Measurements from ENCODE around the gene MNX1. TPM values are rescaled to one million over a fixed set of nuclear protein-coding genes. Genes with fewer than 3 reads are reported as not detected.
A peak's percentile ranks its signal among the peaks of the same experiment; 100 is the strongest.

The MNX1 gene
- total RNA-seq, 1 donor from 2014 or later = not detected

DNA sequence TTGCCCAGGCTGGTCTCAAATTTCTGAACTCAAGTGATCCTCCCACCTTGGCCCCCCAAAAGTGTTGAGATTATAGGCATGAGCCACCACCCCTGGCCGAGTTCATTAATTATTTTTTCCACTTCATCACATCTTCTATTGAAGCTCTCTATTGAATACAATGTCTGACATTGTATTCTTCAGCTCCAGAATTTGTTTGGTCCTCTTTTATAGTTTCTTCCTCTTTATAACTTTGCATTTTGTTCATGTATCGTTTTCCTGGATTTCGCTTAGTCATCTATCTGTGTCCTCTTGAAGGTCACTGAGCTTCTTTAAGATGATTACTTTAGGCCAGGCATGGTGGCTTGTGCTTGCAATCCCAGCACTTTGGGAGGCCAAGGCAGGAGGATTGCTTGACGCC lies 30.8 kb downstream of the MNX1 start:
- FAIRE-seq (no peak), DNase-seq (ENCODE audit: low read depth) (no peak)
- TF ChIP-seq, protein P1, sequence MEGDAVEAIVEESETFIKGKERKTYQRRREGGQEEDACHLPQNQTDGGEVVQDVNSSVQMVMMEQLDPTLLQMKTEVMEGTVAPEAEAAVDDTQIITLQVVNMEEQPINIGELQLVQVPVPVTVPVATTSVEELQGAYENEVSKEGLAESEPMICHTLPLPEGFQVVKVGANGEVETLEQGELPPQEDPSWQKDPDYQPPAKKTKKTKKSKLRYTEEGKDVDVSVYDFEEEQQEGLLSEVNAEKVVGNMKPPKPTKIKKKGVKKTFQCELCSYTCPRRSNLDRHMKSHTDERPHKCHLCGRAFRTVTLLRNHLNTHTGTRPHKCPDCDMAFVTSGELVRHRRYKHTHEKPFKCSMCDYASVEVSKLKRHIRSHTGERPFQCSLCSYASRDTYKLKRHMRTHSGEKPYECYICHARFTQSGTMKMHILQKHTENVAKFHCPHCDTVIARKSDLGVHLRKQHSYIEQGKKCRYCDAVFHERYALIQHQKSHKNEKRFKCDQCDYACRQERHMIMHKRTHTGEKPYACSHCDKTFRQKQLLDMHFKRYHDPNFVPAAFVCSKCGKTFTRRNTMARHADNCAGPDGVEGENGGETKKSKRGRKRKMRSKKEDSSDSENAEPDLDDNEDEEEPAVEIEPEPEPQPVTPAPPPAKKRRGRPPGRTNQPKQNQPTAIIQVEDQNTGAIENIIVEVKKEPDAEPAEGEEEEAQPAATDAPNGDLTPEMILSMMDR (IDR thresholded peaks at IDR 0.05; ENCODE audit: insufficient read depth, low read length, severe bottlenecking) = no peak
- H3K27me3 ChIP-seq (ENCODE audit: control insufficient read depth, insufficient read depth, low read length) = no peaks in the 10 kb centered on the region
- no peak overlapping the region for H3K4me3 ChIP-seq (ENCODE audit: low read depth, low read length)
- no peaks in the 10 kb centered on the region for H3K36me3 ChIP-seq (ENCODE audit: control insufficient read depth, insufficient read depth, low read length)

DNA sequence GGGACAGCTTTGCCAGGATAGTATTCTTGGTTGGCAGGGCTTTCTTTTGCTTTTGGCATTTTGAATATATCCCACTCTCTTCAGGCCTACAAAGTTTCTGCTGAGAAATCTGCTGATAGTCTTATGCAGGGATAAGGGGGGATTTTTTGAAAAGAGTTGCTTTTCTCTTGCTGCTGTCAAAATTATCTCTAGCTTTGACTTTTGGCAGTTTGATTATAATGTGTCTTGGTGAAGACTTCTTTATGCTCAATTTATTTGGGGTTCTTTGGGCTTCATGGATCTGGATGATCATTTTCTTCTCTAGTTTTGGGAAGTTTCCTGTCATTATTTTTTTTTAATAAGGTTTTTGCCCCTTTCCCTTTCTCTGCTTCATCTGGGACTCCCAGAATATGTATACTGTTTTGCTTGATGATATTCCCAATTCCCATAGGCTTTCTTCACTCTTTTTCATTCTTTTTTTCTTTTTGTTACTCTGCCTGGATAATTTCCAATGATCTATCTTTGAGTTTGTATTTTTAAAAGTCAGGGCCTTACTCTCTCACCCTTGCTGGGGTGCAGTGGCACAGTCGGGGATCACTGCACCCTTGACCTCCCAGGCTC lies 31.4 kb downstream of the MNX1 start:
- H3K36me3 ChIP-seq (ENCODE audit: control insufficient read depth, insufficient read depth, low read length) = no peaks in the 10 kb centered on the region

DNA sequence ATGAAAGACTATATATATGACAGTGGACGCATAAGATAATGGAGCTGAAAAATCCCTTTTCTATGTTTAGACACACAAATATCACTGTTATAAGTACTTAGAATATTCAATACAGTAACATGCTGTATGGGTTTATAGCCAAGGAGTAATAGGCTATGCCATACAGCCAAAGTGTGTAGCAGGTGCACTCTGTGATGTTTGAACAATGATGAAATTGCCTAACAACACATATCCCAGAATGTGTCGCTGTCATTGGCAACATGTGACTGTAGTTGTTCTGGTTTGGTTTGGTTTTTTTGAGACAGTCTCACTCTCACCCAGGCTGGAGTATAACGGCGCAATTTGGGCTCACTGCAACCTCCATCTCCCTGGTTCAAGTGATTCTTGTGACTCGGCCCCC lies 34.8 kb downstream of the MNX1 start:
- Histone ChIP-seq H3K36me3 (ENCODE audit: control insufficient read depth, insufficient read depth, low read length) (peaks cover 3% of the 10 kb centered on the region), H3K27me3 (ENCODE audit: control insufficient read depth, insufficient read depth, low read length) (no peaks in the 10 kb centered on the region), H3K4me3 (ENCODE audit: low read depth, low read length) (no peak overlapping the region)
- FAIRE-seq (no peak), DNase-seq (ENCODE audit: low read depth) (no peak)
- TF ChIP-seq, protein P1 (IDR thresholded peaks at IDR 0.05; ENCODE audit: insufficient read depth, low read length, severe bottlenecking) = no peak

More for the DNA sequence above, 31.4 kb downstream of the MNX1 start:
- H3K27me3 ChIP-seq (ENCODE audit: control insufficient read depth, insufficient read depth, low read length) = no peaks in the 10 kb centered on the region
- TF ChIP-seq, protein P1 (IDR thresholded peaks at IDR 0.05; ENCODE audit: insufficient read depth, low read length, severe bottlenecking) = no peak
- no peak overlapping the region for H3K4me3 ChIP-seq (ENCODE audit: low read depth, low read length)
- DNase-seq (ENCODE audit: low read depth) (no peak), FAIRE-seq (no peak)

DNA sequence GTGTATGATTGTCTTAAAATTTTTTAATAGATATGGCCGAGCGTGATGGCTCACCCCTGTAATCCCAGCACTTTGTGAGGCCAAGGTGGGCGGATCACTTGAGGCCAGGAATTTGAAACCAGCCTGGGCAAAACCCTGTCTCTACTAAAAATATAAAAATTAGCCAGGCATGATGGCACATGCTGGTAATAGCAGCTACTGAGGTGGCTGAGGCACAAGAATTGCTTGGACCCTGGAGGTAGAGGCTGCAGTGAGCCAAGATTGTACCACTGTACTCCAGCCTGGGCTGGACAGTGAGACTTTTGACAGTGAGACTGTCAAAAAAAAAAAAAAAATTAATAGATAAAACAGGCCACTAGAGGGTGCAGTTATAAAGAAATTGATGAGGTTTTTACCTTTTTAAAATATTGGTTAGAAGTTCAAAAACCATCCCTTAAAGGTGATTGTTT lies 40.5 kb downstream of the MNX1 start:
- no peaks in the 10 kb centered on the region for H3K27me3 ChIP-seq (ENCODE audit: control insufficient read depth, insufficient read depth, low read length)
- TF ChIP-seq, protein P1 (IDR thresholded peaks at IDR 0.05; ENCODE audit: insufficient read depth, low read length, severe bottlenecking) = peak; percentile 33
- H3K36me3 ChIP-seq (ENCODE audit: control insufficient read depth, insufficient read depth, low read length) = peaks cover 9% of the 10 kb centered on the region
- no peak overlapping the region for H3K4me3 ChIP-seq (ENCODE audit: low read depth, low read length)
- FAIRE-seq (no peak), DNase-seq (ENCODE audit: low read depth) (peak; percentile 83)

DNA sequence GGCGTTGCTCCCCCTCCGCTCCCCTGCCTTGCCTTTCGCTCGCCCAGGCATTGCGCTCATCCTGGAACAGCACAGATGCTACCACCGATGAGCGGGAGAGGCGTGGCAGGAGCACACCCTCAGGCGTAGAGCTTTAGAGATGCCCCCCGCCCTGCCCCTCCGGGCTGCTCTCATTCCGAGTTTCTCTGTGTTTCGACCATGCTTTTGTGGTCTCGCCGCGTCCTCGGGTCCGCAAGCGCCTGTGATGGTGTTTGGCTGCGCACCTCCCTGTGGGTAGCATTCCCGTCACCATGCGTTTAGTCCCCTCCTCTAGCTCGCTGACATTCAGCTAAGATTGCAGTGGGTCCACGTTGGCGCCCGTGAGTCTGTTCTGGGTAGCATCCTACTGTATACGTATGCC lies 42.3 kb downstream of the MNX1 start:
- Histone ChIP-seq H3K36me3 (ENCODE audit: control insufficient read depth, insufficient read depth, low read length) (peaks cover 14% of the 10 kb centered on the region), H3K27me3 (ENCODE audit: control insufficient read depth, insufficient read depth, low read length) (no peaks in the 10 kb centered on the region), H3K4me3 (ENCODE audit: low read depth, low read length) (no peak overlapping the region)
- DNase-seq (ENCODE audit: low read depth) (no peak), FAIRE-seq (no peak)
- TF ChIP-seq, protein P1 (IDR thresholded peaks at IDR 0.05; ENCODE audit: insufficient read depth, low read length, severe bottlenecking) = no peak

DNA sequence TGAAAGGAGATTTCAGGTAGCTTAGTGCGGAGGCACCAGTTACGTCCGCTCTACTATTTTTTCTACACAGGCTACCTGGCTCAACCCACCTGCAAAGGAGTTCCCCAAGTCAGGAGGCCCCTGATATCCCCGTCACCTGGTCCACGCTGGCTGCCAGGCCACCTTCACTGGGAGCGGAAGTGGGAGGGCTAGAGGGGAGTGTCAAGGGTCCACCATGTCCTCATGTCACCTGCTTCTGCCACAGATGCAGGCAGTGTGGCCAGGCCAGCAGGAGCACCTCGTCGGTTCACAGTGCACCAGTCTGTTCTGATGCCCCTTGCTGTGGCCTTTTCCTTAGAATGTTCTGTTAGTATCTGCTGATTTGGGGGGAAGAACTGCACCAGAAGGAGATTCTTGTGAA lies 44.1 kb downstream of the MNX1 start:
- Histone ChIP-seq H3K27me3 (ENCODE audit: control insufficient read depth, insufficient read depth, low read length) (no peaks in the 10 kb centered on the region), H3K4me3 (ENCODE audit: low read depth, low read length) (no peak overlapping the region), H3K36me3 (ENCODE audit: control insufficient read depth, insufficient read depth, low read length) (peaks cover 17% of the 10 kb centered on the region)
- FAIRE-seq (no peak), DNase-seq (ENCODE audit: low read depth) (no peak)
- TF ChIP-seq, protein P1 (IDR thresholded peaks at IDR 0.05; ENCODE audit: insufficient read depth, low read length, severe bottlenecking) = no peak
